SK-N-SH (cell line): Measurements from ENCODE around the gene CYP1B1.

Source experiments
- CTCF ChIP-seq: fragments of 200-600 bp; sonication (generic); IDR thresholded peaks from 2 replicates; pipeline ENCODE4 v1.6.1; 2017; ENCODE audit warnings: antibody characterized with exemption, mild to moderate bottlenecking, moderate library complexity
- ELF1 ChIP-seq: IDR thresholded peaks from 2 replicates; pipeline ENCODE4 v1.4.0; 2012
- EZH2phosphoT487 ChIP-seq: fragments of 200-600 bp; sonication (generic); IDR thresholded peaks from 2 replicates; pipeline ENCODE4 v1.6.1; 2017; ENCODE audit warnings: low read depth, mixed run types, mild to moderate bottlenecking, antibody characterized with exemption, moderate library complexity, borderline replicate concordance
- POLR2AphosphoS5 ChIP-seq: IDR thresholded peaks from 2 replicates; pipeline ENCODE4 v1.6.1; 2012; ENCODE audit warnings: low read depth, low read length
- RCOR1 ChIP-seq: fragments of 150-350 bp; IDR thresholded peaks from 2 replicates; pipeline ENCODE4 v1.6.1; 2017; ENCODE audit warnings: antibody characterized with exemption, low read length
- TCF12 ChIP-seq: IDR thresholded peaks from 2 replicates; pipeline ENCODE4 v1.4.0; 2012

- no peak for TF ChIP-seq EZH2phosphoT487
- no peak for TF ChIP-seq RCOR1
- TF ChIP-seq ELF1: no peak
- 0 out of 2 replicates have a peak, but pooled peaks have one; percentile 29 for TF ChIP-seq POLR2AphosphoS5
- no peak for TF ChIP-seq CTCF
- TF ChIP-seq TCF12: no peak
These were observed 30.6 kb upstream of the CYP1B1 start for GRCh38 chr2:38106405-38107094.
